ENCODE data around the gene CDK8. TPM values are rescaled to one million over a fixed set of nuclear protein-coding genes. Genes with fewer than 3 reads are reported as not detected.
A peak's percentile ranks its signal among the peaks of the same experiment; 100 is the strongest.

CDK8 gene
- total RNA-seq, 1 experiment from 2014 or later, result 9.4 TPM

DNA sequence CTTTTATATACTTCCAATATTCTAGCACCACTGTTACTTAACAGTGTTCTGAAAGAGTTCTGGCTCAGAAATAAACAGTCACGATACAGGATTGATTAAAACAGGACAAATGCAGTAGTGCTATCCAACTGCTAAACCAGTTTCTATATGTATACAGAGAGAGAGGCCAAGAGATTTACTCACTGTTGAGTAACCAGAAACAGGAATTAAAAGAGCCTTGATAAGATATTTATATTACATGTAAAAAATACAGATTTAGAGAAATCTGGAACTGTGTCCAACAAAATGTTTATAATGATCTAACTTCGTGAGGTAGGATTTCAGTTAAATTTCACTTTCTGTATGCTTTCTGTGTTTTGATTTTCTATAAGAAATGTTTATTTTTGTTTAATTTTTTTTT lies 116.6 kb downstream of the CDK8 start:
- DNase-seq, result no peak
- Mint-ChIP-seq H3K27ac (ENCODE audit: unreplicated experiment) (no peak overlapping the region), H3K27me3 (ENCODE audit: unreplicated experiment) (no peaks in the 10 kb centered on the region), H3K4me3 (ENCODE audit: low read depth, unreplicated experiment) (no peak overlapping the region), H3K36me3 (ENCODE audit: insufficient read depth, unreplicated experiment) (no peaks in the 10 kb centered on the region), H3K4me1 (ENCODE audit: low read depth, unreplicated experiment) (no peaks in the 10 kb centered on the region), H3K9me3 (ENCODE audit: low read depth, unreplicated experiment) (no peaks in the 10 kb centered on the region)
- intact Hi-C loops (cut with micrococcal nuclease; ENCODE audit: unreplicated experiment), result loop anchor here (10.0 kb wide), 1 partner anchor 186 kb away; no protein-coding TSS in a partner anchor
- CTCF ChIA-PET, result no interaction called here
- no TSS peak for BruUV-seq (replicated peaks)
- TF ChIP-seq, protein P1, sequence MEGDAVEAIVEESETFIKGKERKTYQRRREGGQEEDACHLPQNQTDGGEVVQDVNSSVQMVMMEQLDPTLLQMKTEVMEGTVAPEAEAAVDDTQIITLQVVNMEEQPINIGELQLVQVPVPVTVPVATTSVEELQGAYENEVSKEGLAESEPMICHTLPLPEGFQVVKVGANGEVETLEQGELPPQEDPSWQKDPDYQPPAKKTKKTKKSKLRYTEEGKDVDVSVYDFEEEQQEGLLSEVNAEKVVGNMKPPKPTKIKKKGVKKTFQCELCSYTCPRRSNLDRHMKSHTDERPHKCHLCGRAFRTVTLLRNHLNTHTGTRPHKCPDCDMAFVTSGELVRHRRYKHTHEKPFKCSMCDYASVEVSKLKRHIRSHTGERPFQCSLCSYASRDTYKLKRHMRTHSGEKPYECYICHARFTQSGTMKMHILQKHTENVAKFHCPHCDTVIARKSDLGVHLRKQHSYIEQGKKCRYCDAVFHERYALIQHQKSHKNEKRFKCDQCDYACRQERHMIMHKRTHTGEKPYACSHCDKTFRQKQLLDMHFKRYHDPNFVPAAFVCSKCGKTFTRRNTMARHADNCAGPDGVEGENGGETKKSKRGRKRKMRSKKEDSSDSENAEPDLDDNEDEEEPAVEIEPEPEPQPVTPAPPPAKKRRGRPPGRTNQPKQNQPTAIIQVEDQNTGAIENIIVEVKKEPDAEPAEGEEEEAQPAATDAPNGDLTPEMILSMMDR (IDR thresholded peaks at IDR 0.05; ENCODE audit: unreplicated experiment), result no peak

DNA sequence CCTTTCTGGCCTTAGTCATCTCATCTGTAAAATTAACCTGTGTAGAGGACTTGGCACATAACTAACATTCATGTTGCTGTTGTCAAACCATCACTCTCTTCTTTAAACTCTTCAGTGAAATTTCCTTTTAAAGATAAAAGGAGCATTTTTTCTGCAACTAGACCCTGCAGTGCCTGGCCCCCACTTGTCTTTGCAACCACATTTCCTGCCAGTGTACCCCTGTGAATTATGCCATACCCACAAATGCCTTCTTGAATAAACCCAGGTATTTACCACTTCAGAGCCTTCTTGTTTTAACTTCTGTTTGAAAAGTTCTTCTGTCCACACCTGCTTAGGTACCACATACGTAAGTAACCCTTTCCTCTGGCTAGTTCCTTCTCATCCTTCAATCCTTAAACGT lies 118.8 kb downstream of the CDK8 start:
- TF ChIP-seq, protein P1 (IDR thresholded peaks at IDR 0.05; ENCODE audit: unreplicated experiment), result no peak
- DNase-seq, result no peak
- no peak overlapping the region for H3K4me3 Mint-ChIP-seq (ENCODE audit: low read depth, unreplicated experiment)
- H3K9me3 Mint-ChIP-seq (ENCODE audit: low read depth, unreplicated experiment), result no peaks in the 10 kb centered on the region
- H3K27me3 Mint-ChIP-seq (ENCODE audit: unreplicated experiment), result no peaks in the 10 kb centered on the region
- no peaks in the 10 kb centered on the region for H3K36me3 Mint-ChIP-seq (ENCODE audit: insufficient read depth, unreplicated experiment)
- H3K27ac Mint-ChIP-seq (ENCODE audit: unreplicated experiment), result no peak overlapping the region
- intact Hi-C loops (cut with micrococcal nuclease; ENCODE audit: unreplicated experiment), result loop anchor here (10.0 kb wide), 1 partner anchor 188 kb away; no protein-coding TSS in a partner anchor
- CTCF ChIA-PET, result no interaction called here
- no TSS peak for BruUV-seq (replicated peaks)
- H3K4me1 Mint-ChIP-seq (ENCODE audit: low read depth, unreplicated experiment), result no peaks in the 10 kb centered on the region

DNA sequence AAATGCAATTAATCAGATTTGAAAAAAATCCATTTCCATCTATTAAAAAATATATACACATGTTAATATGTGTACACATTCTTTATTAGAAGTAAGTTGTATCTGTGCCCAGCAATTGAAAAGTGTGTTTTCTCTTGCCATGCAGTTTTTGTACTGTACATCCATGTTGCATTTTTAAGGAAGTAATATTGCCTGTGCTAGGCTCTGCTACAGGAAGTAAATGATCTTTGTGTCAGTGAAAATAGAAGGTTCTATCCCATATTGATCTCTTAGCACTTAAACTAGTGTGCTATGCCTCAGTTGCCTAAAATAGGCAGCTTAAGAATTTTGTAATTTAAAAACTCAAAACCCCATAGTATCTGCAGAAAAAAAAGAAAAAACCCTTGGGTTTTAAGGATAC lies 122.5 kb downstream of the CDK8 start:
- TF ChIP-seq, protein P1 (IDR thresholded peaks at IDR 0.05; ENCODE audit: unreplicated experiment), result no peak
- intact Hi-C loops (cut with micrococcal nuclease; ENCODE audit: unreplicated experiment), result loop anchor here (5.0 to 10.0 kb wide), 2 partner anchors 121 to 192 kb away; no protein-coding TSS in a partner anchor
- CTCF ChIA-PET, result interaction anchor here (0.6 kb wide), 1 partner anchor 47 kb away, joined by 7 read pairs; no protein-coding TSS in a partner anchor

DNA sequence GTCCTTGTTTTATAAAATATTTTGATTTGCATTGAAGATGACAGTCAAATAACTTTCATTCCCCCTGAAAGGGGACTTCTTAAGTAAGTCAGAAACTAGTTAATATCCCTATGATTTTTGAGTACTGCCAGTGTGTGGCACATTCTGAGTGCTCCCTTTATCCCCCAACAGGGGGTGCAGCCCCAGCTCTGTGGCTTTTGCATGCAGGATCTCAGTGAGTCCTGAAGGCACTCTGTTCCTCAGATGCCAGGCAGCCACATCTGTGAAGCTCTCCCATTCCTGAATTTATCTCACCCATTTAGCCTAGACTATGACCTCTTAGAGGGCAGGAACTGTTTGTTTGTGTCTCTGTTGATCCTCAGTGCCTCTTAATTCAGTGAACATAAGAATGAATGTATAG lies 123.1 kb downstream of the CDK8 start:
- Mint-ChIP-seq H3K27ac (ENCODE audit: unreplicated experiment) (no peak overlapping the region), H3K4me1 (ENCODE audit: low read depth, unreplicated experiment) (no peaks in the 10 kb centered on the region), H3K4me3 (ENCODE audit: low read depth, unreplicated experiment) (no peak overlapping the region), H3K9me3 (ENCODE audit: low read depth, unreplicated experiment) (no peaks in the 10 kb centered on the region), H3K36me3 (ENCODE audit: insufficient read depth, unreplicated experiment) (no peaks in the 10 kb centered on the region), H3K27me3 (ENCODE audit: unreplicated experiment) (no peaks in the 10 kb centered on the region)
- CTCF ChIA-PET, result interaction anchor here (0.6 kb wide), 1 partner anchor 47 kb away, joined by 7 read pairs; no protein-coding TSS in a partner anchor
- peak; percentile 2 for DNase-seq
- BruUV-seq (replicated peaks), result no TSS peak
- intact Hi-C loops (cut with micrococcal nuclease; ENCODE audit: unreplicated experiment), result loop anchor here (5.0 to 10.0 kb wide), 2 partner anchors 120 to 192 kb away; no protein-coding TSS in a partner anchor
- TF ChIP-seq, protein P1 (IDR thresholded peaks at IDR 0.05; ENCODE audit: unreplicated experiment), result peak; percentile 26

More for the DNA sequence above, 122.5 kb downstream of the CDK8 start:
- Mint-ChIP-seq H3K4me3 (ENCODE audit: low read depth, unreplicated experiment) (no peak overlapping the region), H3K27ac (ENCODE audit: unreplicated experiment) (no peak overlapping the region), H3K27me3 (ENCODE audit: unreplicated experiment) (no peaks in the 10 kb centered on the region), H3K4me1 (ENCODE audit: low read depth, unreplicated experiment) (no peaks in the 10 kb centered on the region), H3K36me3 (ENCODE audit: insufficient read depth, unreplicated experiment) (no peaks in the 10 kb centered on the region), H3K9me3 (ENCODE audit: low read depth, unreplicated experiment) (no peaks in the 10 kb centered on the region)
- DNase-seq, result no peak
- BruUV-seq (replicated peaks), result no TSS peak
